ENCODE results near the gene ARHGAP26. TPM values are rescaled to one million over a fixed set of nuclear protein-coding genes. Genes with fewer than 3 reads are reported as not detected.

The ARHGAP26 gene
- total and polyA plus RNA-seq, 2 donors (not counting 3 experiments of a cell fraction or from before 2014, with no cell fraction given) = 3.1 to 16.2 TPM

DNA sequence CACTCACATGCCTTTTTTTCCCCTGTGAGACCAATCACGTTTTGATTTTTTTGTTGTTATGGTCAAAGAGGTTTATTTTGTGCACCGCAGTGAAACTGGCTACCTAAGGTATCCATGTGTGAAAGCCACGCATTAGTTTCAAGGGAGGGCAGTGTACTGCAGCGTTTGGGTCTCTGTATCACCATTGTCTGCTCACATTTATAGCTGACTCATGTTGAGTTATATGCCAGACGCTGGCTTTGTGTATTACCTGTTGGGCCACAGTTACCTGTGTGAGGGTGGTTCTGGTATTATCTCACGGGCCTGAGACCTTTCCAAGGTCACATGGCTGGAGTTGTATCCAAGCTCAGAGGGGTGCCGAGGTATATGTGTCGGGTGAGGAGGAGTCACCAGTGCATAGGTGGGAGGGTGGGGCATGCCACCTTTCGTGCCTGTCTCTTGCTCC lies 75.8 kb downstream of the ARHGAP26 start:
- no peaks in the 10 kb centered on the region for H4K20me1 ChIP-seq (replicated peaks; ENCODE audit: control insufficient read depth, extremely low read depth, insufficient read depth, low read length)
- no peak overlapping the region for H3K4me3 ChIP-seq (replicated peaks in 1 of 3; ENCODE audit: insufficient read depth in 1 of 3, low read depth in 1 of 3, low read length in 3 of 3)
- FAIRE-seq (no peak), DNase-seq (ENCODE audit: low read depth, low spot score) (no peak)
- no peaks in the 10 kb centered on the region for H3K79me2 ChIP-seq (ENCODE audit: control insufficient read depth, insufficient read depth, low read length)
- no peaks in the 10 kb centered on the region for H3K36me3 ChIP-seq (ENCODE audit: control insufficient read depth in 2 of 2, extremely low read depth in 1 of 2, insufficient read depth in 2 of 2, low read length in 2 of 2)
- no peak overlapping the region for H2AFZ ChIP-seq (ENCODE audit: low read depth, low read length)
- no peaks in the 10 kb centered on the region for H3K27me3 ChIP-seq (ENCODE audit: control insufficient read depth in 2 of 2, insufficient read depth in 2 of 2, low read length in 2 of 2)
- H3K4me1 ChIP-seq (ENCODE audit: control insufficient read depth, extremely low read depth, insufficient read depth, low read length) = peaks cover 13% of the 10 kb centered on the region
- no peak overlapping the region for H3K9ac ChIP-seq (replicated peaks; ENCODE audit: extremely low read depth, insufficient read depth, low read length)
- CTCF ChIA-PET = interaction anchor here (0.8 to 3.4 kb wide), 9 partner anchors 8 to 133 kb away, joined by 3 to 18 read pairs (median 5); no protein-coding TSS in a partner anchor
- H3K9me3 ChIP-seq (replicated peaks; ENCODE audit: control insufficient read depth, insufficient read depth, low read length) = no peaks in the 10 kb centered on the region
- BruUV-seq (replicated peaks) = no TSS peak
- H3K4me2 ChIP-seq (ENCODE audit: insufficient read depth, low read length) = no peak overlapping the region
- dilution Hi-C loops (cut with MboI; ENCODE audit: extremely low pct_ligation_motif_present, low sequenced_read_pairs) (no loop called here), intact Hi-C loops (cut with micrococcal nuclease) (no loop called here)
- POLR2A ChIA-PET = no interaction called here
- H3K9me1 ChIP-seq (replicated peaks; ENCODE audit: control insufficient read depth, extremely low read depth, insufficient read depth, low read length) = no peaks in the 10 kb centered on the region
- H3K27ac ChIP-seq (ENCODE audit: insufficient read depth, low read depth, low read length) = no peak overlapping the region
- TF ChIP-seq FOS (IDR thresholded peaks at IDR 0.05; ENCODE audit: borderline replicate concordance, insufficient read depth, low read length) (no peak), GATA2 (IDR thresholded peaks at IDR 0.05; ENCODE audit: insufficient read depth, insufficient read length, low read depth, low read length) (no peak), POLR2A (IDR thresholded peaks at IDR 0.05; ENCODE audit: low read depth, low read length) (no peak), EZH2 (IDR thresholded peaks at IDR 0.05; ENCODE audit: borderline replicate concordance, low read depth, low read length, severe bottlenecking) (no peak), POLR2AphosphoS5 (IDR thresholded peaks at IDR 0.05; ENCODE audit: insufficient read depth, low read depth, low read length) (no peak)
- TF ChIP-seq, protein P1, sequence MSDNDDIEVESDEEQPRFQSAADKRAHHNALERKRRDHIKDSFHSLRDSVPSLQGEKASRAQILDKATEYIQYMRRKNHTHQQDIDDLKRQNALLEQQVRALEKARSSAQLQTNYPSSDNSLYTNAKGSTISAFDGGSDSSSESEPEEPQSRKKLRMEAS (IDR thresholded peaks at IDR 0.05; ENCODE audit: insufficient read depth, insufficient read length) = no peak
- TF ChIP-seq, protein P2, sequence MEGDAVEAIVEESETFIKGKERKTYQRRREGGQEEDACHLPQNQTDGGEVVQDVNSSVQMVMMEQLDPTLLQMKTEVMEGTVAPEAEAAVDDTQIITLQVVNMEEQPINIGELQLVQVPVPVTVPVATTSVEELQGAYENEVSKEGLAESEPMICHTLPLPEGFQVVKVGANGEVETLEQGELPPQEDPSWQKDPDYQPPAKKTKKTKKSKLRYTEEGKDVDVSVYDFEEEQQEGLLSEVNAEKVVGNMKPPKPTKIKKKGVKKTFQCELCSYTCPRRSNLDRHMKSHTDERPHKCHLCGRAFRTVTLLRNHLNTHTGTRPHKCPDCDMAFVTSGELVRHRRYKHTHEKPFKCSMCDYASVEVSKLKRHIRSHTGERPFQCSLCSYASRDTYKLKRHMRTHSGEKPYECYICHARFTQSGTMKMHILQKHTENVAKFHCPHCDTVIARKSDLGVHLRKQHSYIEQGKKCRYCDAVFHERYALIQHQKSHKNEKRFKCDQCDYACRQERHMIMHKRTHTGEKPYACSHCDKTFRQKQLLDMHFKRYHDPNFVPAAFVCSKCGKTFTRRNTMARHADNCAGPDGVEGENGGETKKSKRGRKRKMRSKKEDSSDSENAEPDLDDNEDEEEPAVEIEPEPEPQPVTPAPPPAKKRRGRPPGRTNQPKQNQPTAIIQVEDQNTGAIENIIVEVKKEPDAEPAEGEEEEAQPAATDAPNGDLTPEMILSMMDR (IDR thresholded peaks at IDR 0.05; ENCODE audit: extremely low read depth in 1 of 2, insufficient read depth in 1 of 2, low read depth in 1 of 2, low read length in 2 of 2) = no peak
